ENCODE results near the gene LRRC3C. TPM values are rescaled to one million over a fixed set of nuclear protein-coding genes. Genes with fewer than 3 reads are reported as not detected.

Gene LRRC3C
- total RNA-seq, 3 donors from 2014 or later = not detected

DNA sequence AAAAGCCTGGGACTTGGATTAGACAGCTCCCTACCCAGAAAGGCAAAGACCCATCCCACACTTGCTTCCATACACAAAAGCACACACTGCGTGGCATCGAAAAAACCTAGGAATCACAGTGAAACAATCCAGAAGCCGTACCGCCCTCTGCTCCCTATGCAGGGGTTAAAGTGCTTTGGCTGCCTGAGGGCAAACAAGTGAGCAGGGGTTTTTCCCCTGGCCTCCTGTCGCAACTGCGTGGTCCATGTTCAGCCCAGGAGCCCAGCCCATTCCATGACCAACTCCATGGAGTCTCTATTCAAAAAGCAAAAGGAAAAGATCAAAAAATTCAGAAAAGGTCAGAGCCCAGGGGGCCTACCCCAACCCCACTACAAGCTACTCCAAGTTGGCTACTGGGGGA is 5.5 kb upstream of the LRRC3C start:
- DNase-seq (no peak), ATAC-seq (no peak)
- intact Hi-C loops (cut with DNase I, micrococcal nuclease) = no loop called here
- Histone ChIP-seq H3K4me3 (no peak overlapping the region), H3K36me3 (ENCODE audit: low read depth) (peaks cover 3% of the 10 kb centered on the region), H3K9me3 (no peaks in the 10 kb centered on the region), H3K4me1 (ENCODE audit: low read depth) (peaks cover 20% of the 10 kb centered on the region)
- TF ChIP-seq, protein P1, sequence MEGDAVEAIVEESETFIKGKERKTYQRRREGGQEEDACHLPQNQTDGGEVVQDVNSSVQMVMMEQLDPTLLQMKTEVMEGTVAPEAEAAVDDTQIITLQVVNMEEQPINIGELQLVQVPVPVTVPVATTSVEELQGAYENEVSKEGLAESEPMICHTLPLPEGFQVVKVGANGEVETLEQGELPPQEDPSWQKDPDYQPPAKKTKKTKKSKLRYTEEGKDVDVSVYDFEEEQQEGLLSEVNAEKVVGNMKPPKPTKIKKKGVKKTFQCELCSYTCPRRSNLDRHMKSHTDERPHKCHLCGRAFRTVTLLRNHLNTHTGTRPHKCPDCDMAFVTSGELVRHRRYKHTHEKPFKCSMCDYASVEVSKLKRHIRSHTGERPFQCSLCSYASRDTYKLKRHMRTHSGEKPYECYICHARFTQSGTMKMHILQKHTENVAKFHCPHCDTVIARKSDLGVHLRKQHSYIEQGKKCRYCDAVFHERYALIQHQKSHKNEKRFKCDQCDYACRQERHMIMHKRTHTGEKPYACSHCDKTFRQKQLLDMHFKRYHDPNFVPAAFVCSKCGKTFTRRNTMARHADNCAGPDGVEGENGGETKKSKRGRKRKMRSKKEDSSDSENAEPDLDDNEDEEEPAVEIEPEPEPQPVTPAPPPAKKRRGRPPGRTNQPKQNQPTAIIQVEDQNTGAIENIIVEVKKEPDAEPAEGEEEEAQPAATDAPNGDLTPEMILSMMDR (IDR thresholded peaks at IDR 0.05) = no peak

DNA sequence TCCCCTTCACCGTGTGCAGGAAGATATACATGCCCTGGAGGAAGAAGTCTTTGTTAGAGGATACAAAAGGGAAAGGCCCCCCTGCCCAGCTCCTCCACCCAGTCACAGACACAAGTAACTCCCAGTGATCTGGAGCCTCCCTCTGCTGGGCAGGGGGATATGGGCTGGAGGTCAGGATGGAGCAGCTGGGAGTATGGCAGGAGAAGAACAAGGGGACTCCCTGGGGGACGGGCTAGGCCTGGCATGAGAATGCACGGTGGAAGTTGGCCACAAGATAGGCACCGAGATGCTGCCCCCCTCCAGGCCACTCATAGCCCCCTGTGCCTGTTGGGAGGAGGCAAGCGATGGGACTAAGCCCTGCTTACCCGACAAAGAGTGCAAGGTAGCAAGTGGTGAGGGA is 4.3 kb upstream of the LRRC3C start:
- ATAC-seq = no peak
- Histone ChIP-seq H3K9me3 (no peaks in the 10 kb centered on the region), H3K4me1 (ENCODE audit: low read depth) (peaks cover 15% of the 10 kb centered on the region), H3K36me3 (ENCODE audit: low read depth) (peaks cover 3% of the 10 kb centered on the region), H3K4me3 (no peak overlapping the region)
- DNase-seq = no peak
- TF ChIP-seq, protein P1 (IDR thresholded peaks at IDR 0.05) = no peak
- intact Hi-C loops (cut with DNase I, micrococcal nuclease) = no loop called here

DNA sequence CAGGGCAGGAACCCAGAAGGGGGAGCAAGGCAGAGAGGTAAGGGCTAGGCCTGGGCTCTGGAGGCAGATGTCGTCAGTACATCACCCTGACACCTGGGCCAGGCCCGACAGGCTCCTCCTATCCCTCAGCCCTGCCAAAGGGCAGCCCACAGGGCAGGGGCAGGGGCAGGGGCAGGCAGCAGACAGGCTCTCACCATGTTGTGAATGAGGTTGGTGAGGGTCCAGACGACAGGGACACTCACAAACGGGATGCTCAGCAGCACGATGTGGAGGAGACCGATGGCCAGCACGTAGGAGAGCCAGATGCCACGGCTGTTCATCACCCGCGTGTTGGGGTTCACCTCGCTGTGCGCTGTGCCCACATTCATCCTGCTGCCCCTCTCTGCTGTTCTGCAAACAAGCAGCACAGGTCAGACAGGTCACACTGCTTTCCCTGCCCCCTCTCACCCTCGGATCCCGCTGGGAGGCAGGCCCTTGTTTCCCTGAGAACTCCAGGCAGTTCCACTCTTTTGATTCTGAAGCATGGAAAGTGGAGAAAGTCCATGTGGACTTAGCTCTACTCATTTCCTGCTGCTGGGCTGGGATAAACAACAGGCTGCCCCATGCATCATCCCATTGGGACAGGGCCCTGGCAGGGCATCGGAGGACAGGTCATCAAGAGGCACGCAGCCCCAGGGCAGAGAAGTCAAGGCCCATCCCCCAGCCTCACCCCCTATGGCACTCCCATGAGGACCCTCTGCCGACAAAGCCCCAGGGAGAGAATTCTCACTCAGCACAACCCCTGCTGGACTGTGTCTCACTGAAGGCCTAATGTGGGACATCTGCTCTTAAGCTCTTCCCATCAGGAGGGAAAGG is 3.5 kb upstream of the LRRC3C start:
- intact Hi-C loops (cut with DNase I, micrococcal nuclease) = no loop called here
- Histone ChIP-seq H3K9me3 (no peaks in the 10 kb centered on the region), H3K4me1 (ENCODE audit: low read depth) (peaks cover 23% of the 10 kb centered on the region), H3K36me3 (ENCODE audit: low read depth) (peaks cover 3% of the 10 kb centered on the region), H3K4me3 (no peak overlapping the region)
- no peak for DNase-seq
- TF ChIP-seq, protein P1 (IDR thresholded peaks at IDR 0.05) = no peak
- no peak for ATAC-seq

DNA sequence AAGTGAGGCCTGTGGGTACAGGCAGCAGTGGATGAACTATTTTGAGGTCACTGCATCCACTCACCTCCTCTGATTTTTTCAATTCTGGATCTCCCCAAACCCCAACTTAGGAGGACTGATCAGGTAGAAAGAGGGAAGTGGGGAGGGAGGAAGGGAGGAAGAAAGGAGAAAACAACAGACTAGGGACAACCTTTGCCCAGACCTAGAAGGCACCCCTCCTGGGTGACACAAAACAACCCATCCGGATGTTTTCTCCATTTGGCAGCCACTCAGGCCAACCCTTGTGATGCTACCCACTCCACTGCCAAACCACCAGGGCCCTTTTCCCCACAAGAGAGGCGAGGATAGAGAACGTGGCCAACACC is 2.9 kb upstream of the LRRC3C start:
- H3K4me1 ChIP-seq (ENCODE audit: low read depth) = peaks cover 23% of the 10 kb centered on the region
- H3K36me3 ChIP-seq (ENCODE audit: low read depth) = peaks cover 3% of the 10 kb centered on the region
- DNase-seq (no peak), ATAC-seq (no peak)
- TF ChIP-seq, protein P1 (IDR thresholded peaks at IDR 0.05) = no peak
- intact Hi-C loops (cut with DNase I, micrococcal nuclease) = no loop called here
- no peak overlapping the region for H3K4me3 ChIP-seq
- H3K9me3 ChIP-seq = no peaks in the 10 kb centered on the region

DNA sequence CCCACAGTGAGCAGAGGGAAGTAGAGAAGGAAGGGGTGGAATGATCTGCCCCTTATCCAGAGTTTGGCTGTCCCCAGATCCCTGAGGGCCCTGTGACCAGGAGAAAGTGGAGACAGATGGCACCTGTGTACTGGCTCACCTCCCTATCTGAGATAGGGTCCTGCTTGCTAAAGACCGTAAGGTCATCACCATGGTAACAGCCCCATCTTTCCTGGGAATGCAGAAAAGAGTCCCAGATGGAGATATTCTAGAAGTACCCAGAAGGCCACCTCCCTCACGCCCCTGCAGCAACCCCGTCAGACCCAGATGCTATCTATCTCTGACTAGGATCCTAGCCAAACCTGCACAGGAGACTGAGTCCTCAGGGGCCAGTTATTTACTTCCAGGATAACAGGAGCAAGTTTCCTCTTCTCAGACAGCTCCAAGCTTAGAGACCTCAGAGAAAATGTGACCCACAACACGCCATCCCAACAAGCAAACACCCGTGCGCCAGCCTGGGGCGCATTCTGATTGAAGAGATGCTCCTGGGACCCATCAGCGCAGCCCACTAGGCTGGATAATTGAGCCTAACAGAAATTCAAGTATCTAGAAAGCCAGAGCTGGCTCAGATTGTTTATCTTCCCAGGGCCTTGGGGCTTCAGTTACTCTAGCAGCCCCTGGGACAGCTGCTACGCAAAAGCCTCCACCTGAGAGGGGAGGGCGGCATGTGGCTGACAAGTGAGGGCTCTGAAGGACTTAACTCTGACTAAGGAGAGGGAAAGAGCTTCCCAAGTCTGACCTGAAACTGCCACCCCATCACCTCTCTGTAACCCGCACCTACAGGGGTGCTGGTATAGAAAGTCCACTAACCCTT is 2.0 kb upstream of the LRRC3C start:
- Histone ChIP-seq H3K9me3 (no peaks in the 10 kb centered on the region), H3K4me1 (ENCODE audit: low read depth) (peaks cover 23% of the 10 kb centered on the region), H3K36me3 (ENCODE audit: low read depth) (peaks cover 3% of the 10 kb centered on the region), H3K4me3 (no peak overlapping the region)
- TF ChIP-seq, protein P1 (IDR thresholded peaks at IDR 0.05) = no peak
- intact Hi-C loops (cut with DNase I, micrococcal nuclease) = no loop called here
- ATAC-seq = no peak
- no peak for DNase-seq

All from mucosa of descending colon (tissue), 3 donors.